Karpas-422 (cell line): ENCODE measurements around the gene DACT3. TPM values are rescaled to one million over a fixed set of nuclear protein-coding genes. Genes with fewer than 3 reads are reported as not detected.

Experiments
- DNase-seq: peaks from one replicate; pipeline ENCODE4 v3.0.0-alpha.2; 2015
- H2AFZ ChIP-seq: fragments of 200-600 bp; sonication (generic); 2 replicates; pipeline ENCODE4 v1.6.1; 2014; ENCODE audit warnings: antibody characterized with exemption, low read length, mixed read lengths
- H3K27ac ChIP-seq: fragments of 200-600 bp; sonication (generic); 2 replicates; pipeline ENCODE4 v1.5.1; 2014; ENCODE audit warnings: mild to moderate bottlenecking, low read length, moderate library complexity
- H3K27me3 ChIP-seq: fragments of 200-600 bp; sonication (generic); 2 replicates; pipeline ENCODE4 v1.6.1; 2014; ENCODE audit warnings: low read length, mixed read lengths
- H3K36me3 ChIP-seq: fragments of 200-600 bp; sonication (generic); 2 replicates; pipeline ENCODE4 v1.6.1; 2014; ENCODE audit warnings: low read length, mixed read lengths; ENCODE audit not compliant: insufficient read depth
- H3K4me1 ChIP-seq: fragments of 200-600 bp; sonication (generic); 2 replicates; pipeline ENCODE4 v1.6.1; 2014; ENCODE audit warnings: mild to moderate bottlenecking, low read length, mixed read lengths
- H3K4me2 ChIP-seq: fragments of 200-600 bp; sonication (generic); 2 replicates; pipeline ENCODE4 v1.6.1; 2014; ENCODE audit warnings: low read length, low read depth, mild to moderate bottlenecking; ENCODE audit not compliant: poor library complexity, severe bottlenecking
- H3K4me3 ChIP-seq: fragments of 200-600 bp; sonication (generic); 2 replicates; pipeline ENCODE4 v1.5.1; 2014; ENCODE audit warnings: mild to moderate bottlenecking, antibody characterized with exemption, low read length, mixed read lengths
- H3K79me2 ChIP-seq: fragments of 200-600 bp; sonication (generic); 2 replicates; pipeline ENCODE4 v1.6.1; 2014; ENCODE audit warnings: mild to moderate bottlenecking, low read length, mixed read lengths
- H3K9ac ChIP-seq: fragments of 200-600 bp; sonication (generic); 2 replicates; pipeline ENCODE4 v1.6.0; 2014; ENCODE audit warnings: low read length
- H3K9me2 ChIP-seq: fragments of 200-600 bp; sonication (generic), shearing (Covaris generic); replicated peaks from 2 replicates; pipeline ENCODE4 v1.6.0; 2014; ENCODE audit warnings: mild to moderate bottlenecking, low read length, moderate library complexity; ENCODE audit not compliant: insufficient read depth
- H3K9me3 ChIP-seq: fragments of 300-700, 200-600 bp; sonication (generic); 2 replicates; pipeline ENCODE4 v1.6.1; 2014; ENCODE audit warnings: low read length, mixed read lengths
- H4K20me1 ChIP-seq: fragments of 200-600 bp; sonication (generic); 2 replicates; pipeline ENCODE4 v1.6.1; 2014; ENCODE audit warnings: mild to moderate bottlenecking, antibody characterized with exemption, low read length, low read depth; ENCODE audit not compliant: insufficient read depth
- total RNA-seq: library from RNA; depleted of rRNA; stranded (reverse); fragments of >200 nt; shearing (Covaris generic); gene quantifications from 2 replicates; pipeline ENCODE4 v1.2.3, GENCODE V29; 2014; ENCODE audit warnings: low replicate concordance; rRNA removed

The DACT3 gene, protein sequence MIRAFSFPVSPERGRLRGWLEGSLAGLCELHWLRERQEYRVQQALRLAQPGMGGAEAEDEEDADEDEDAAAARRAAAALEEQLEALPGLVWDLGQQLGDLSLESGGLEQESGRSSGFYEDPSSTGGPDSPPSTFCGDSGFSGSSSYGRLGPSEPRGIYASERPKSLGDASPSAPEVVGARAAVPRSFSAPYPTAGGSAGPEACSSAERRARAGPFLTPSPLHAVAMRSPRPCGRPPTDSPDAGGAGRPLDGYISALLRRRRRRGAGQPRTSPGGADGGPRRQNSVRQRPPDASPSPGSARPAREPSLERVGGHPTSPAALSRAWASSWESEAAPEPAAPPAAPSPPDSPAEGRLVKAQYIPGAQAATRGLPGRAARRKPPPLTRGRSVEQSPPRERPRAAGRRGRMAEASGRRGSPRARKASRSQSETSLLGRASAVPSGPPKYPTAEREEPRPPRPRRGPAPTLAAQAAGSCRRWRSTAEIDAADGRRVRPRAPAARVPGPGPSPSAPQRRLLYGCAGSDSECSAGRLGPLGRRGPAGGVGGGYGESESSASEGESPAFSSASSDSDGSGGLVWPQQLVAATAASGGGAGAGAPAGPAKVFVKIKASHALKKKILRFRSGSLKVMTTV
- total RNA-seq: 0.14 and 0.19 TPM in 2 replicates

DNA sequence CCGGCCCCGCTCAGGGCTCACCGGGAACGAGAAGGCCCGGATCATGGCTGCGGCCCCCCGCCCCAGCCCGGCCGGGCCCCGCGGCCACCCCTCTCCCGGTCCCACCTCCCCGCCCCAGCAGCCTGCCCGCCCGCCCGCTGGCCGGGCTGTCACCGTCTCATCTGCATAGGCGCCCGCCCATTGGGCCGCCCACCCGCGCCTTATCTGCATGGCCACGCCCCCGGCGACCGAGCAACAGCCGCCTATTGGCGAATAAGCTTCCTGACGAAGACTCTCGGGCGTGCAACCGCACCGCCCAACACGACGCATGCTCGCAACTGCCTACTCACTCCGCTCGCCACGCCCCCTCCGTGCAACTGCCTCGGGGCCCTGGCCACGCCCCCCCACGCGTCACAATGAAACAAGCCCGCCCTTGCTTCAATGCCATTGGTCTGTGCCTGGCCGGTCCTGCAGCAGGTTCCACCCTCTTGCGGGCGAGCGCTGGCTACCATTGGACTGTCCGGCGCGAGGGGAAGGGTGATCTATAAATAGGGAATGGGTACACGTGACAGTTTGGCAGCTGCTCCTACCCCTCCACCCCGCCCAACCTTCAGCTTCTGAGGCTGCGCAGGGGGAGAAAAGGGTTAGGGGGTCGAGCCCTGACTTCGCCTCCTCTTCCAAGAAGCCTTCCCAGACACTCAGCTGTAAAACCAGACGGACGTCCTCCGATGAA is at the start of gene DACT3:
TSS of gene DACT3 (minus strand) at position 163 of the 712 bp plus-strand sequence. CDS start at position 45, 118 bp downstream.
- Histone ChIP-seq H2AFZ (0 out of 2 replicates have a peak within 1 kb of the TSS, but pooled peaks have one; percentile 34), H3K79me2 (no peaks in the 10 kb centered on the region), H3K9ac (peak within 1 kb of the TSS; percentile 53)

DNA sequence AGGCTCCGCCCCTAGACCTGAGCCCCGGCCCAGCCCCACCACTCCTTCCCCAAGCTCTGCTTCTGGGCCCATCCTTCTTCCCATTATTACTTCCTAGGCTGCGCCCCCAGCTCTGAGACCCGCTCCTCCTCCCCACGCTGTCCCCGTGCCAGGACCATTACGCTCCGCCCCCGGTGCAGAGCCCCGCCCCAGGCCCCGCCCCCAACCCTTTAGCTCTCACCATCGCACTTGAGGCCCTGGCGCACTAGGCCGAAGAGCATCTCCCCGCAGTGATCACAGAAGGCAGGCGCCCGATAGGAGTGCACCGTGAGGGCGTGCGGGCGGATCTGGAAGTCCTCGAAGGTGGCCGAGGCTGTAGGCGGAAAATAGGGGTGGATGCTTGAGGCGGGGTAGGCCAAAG is 49.7 kb upstream of the DACT3 start:
- Histone ChIP-seq H3K27me3 (no peaks in the 10 kb centered on the region), H3K36me3 (no peaks in the 10 kb centered on the region; the same call in 1 of the 2 replicates), H4K20me1 (no peaks in the 10 kb centered on the region), H3K79me2 (peaks cover 21% of the 10 kb centered on the region), H3K9me2 (no peaks in the 10 kb centered on the region), H3K4me3 (no peak overlapping the region), H3K27ac (no peak overlapping the region), H3K4me2 (no peak overlapping the region), H2AFZ (no peak overlapping the region), H3K9ac (no peak overlapping the region), H3K4me1 (peaks cover 18% of the 10 kb centered on the region), H3K9me3 (no peaks in the 10 kb centered on the region)
- no peak for DNase-seq

More for the DNA sequence above, at the start of gene DACT3:
- Histone ChIP-seq H3K36me3 (no peaks in the 10 kb centered on the region), H3K4me3 (peak within 1 kb of the TSS; percentile 66), H4K20me1 (no peaks in the 10 kb centered on the region; the same call in 1 of the 2 replicates), H3K9me2 (no peaks in the 10 kb centered on the region), H3K9me3 (no peaks in the 10 kb centered on the region), H3K27me3 (no peaks in the 10 kb centered on the region), H3K4me2 (peak within 1 kb of the TSS; percentile 78), H3K27ac (no peak within 1 kb of the TSS), H3K4me1 (peaks cover 29% of the 10 kb centered on the region)
- DNase-seq: peak; percentile 100

DNA sequence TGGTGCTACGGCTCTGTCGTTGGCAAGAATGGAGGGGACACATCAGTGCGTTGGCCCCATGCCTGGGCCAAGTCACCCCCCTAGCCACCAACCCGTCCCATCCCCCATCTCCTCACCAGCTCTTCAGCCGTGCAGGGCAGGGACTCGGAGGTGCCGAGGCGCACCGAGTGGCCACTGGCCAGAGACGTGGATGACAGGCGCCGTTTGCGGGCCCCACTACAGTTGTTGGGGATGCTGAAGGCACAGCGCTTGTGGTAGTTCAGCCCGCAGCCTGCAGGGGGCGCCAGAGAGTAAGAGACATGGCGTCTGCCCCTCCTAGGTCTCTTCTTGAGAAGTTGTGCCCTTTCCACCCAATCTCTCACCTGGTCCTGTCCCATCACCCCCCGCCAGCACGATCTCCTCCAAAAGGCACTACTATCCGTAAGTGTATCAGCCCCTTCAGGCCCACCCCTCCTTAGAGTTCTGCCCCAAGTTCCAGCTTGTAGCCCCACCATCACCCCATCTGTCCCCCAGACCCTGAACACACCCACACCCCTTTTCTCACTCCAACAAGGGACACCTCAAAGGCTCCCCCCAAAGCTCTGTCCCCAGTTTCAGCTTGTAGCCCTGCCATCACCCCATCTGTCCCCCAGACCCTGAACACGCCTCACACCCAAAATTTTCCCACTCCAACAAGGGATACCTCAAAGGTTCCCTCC is 43.5 kb upstream of the DACT3 start:
- no peaks in the 10 kb centered on the region for H3K9me2 ChIP-seq
- no peaks in the 10 kb centered on the region for H3K9me3 ChIP-seq
- no peaks in the 10 kb centered on the region for H3K27me3 ChIP-seq
- peaks cover 4% of the 10 kb centered on the region; the same call in 1 of the 2 replicates for H3K79me2 ChIP-seq
- H3K4me1 ChIP-seq: no peaks in the 10 kb centered on the region
- no peak overlapping the region for H3K27ac ChIP-seq
- H3K4me3 ChIP-seq: no peak overlapping the region
- no peaks in the 10 kb centered on the region for H4K20me1 ChIP-seq
- peaks cover 18% of the 10 kb centered on the region for H3K36me3 ChIP-seq
- no peak overlapping the region for H3K9ac ChIP-seq
- no peak overlapping the region for H2AFZ ChIP-seq
- peak; percentile 94 for DNase-seq
- H3K4me2 ChIP-seq: no peak overlapping the region

DNA sequence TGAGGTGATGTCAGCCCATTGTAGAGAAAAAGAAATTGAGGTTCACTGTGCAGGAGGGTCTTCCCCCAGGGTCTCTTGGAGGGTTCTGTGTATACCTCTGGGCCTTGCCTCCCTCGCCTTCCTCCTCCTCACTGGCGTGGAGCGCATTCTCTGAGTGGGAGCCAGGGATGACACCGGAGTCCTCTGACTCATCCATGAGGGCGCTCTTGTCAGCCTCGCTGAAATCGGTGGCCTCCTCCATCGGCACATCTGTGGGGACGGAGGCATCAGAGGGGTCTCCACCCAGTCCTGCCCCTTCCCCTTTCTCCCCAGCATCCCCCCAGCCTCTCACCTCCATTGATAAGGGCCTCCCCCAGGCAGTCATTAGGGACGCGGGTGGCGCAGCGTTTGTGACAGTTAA is 39.7 kb upstream of the DACT3 start:
- H3K9me3 ChIP-seq: no peaks in the 10 kb centered on the region
- no peak overlapping the region for H3K4me2 ChIP-seq
- no peaks in the 10 kb centered on the region for H3K27me3 ChIP-seq
- H3K4me1 ChIP-seq: no peaks in the 10 kb centered on the region
- DNase-seq: no peak
- peaks cover 4% of the 10 kb centered on the region; the same call in 1 of the 2 replicates for H3K79me2 ChIP-seq
- no peak overlapping the region for H2AFZ ChIP-seq
- no peaks in the 10 kb centered on the region for H4K20me1 ChIP-seq
- no peak overlapping the region for H3K27ac ChIP-seq
- H3K9ac ChIP-seq: no peak overlapping the region
- H3K9me2 ChIP-seq: no peaks in the 10 kb centered on the region
- no peak overlapping the region for H3K4me3 ChIP-seq
- peaks cover 43% of the 10 kb centered on the region for H3K36me3 ChIP-seq

DNA sequence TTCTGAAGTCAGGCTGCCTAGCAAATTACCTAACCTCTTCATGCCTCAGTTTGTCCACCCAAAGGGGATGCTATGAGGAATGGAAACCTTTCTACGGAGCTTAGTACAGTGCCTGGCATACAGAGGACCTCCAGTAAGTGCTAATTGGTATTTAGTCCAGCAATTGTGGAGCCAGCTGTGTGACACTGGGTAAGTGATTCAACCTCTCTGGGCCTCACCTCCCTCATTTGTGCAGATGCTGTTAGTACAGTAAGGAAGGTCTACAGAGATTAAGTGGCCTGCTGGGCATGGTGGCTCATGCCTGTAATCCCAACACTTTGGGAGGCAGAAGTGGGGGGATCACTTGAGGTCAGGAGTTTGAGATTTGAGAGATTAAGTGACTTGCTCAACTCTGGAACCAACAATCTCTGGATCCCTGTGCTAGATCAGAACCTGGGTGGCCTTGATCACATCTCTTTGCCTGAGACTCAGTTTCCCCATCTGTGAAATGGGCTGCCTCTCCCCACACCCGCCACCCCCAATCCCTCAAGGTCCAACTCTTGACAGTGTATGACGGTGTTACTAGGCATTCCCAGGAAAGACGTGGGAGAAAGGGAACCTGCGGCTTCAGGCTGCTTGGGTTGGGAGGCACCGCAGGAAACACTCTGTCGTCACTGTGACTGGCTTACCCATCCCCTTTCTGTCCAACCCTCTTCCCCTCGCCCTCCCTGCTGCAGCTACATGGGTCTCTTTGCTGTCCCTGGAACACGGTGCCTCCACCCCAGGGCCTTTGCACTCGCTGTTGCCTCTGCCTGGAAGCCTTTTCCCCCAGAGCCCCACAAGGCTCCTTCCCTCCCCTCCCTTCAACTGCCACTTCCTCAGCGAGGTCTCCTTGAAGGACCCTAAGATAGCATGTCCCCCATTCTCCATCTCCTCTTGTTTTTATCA is 37.7 kb upstream of the DACT3 start:
- Histone ChIP-seq H3K27me3 (no peaks in the 10 kb centered on the region), H4K20me1 (no peaks in the 10 kb centered on the region), H3K4me1 (no peaks in the 10 kb centered on the region), H3K4me2 (no peak overlapping the region), H3K9ac (no peak overlapping the region), H3K36me3 (peaks cover 42% of the 10 kb centered on the region), H3K27ac (no peak overlapping the region), H3K79me2 (no peaks in the 10 kb centered on the region), H2AFZ (no peak overlapping the region), H3K9me3 (no peaks in the 10 kb centered on the region), H3K4me3 (no peak overlapping the region), H3K9me2 (no peaks in the 10 kb centered on the region)
- no peak for DNase-seq

DNA sequence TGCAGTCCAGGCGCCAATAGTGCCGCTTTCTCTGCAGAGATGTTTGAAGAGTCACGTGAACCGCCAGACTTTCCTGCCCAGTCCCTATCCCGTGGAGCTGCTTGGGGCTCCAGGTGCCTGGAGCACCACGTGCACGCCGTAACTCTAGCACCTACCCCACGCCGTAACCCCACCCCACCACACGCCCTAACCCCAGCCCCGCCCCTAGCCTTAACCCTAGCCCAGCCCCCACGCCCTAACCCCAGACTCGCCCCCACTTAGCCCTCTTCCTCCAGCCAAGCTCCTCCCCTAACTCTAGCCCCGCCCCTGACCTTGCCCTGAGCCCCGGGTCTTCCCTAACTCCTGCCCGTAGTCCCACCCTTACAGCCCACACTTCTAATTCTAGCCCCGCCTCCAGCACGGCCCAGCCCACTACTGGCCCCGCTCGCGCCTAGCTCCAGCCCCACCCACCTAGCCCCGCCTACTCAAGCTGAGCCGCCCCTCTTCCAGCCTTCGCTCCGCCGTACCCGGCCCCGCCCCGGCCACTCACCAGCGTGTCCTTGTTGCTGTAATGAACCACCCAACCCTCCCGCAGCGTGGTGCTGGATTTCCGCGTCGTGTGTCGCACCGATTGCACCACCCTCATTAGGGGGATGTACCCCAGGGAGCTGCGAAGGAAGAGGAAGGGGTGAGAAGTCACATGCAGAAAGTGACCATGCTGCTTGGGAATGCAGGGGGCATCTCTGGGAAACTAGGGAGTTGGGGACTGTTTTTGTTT is 36.4 kb upstream of the DACT3 start:
- H3K9me3 ChIP-seq: no peaks in the 10 kb centered on the region
- H3K9ac ChIP-seq: no peak overlapping the region
- H3K27me3 ChIP-seq: no peaks in the 10 kb centered on the region
- H3K4me2 ChIP-seq: no peak overlapping the region
- DNase-seq: peak; percentile 63
- no peaks in the 10 kb centered on the region for H4K20me1 ChIP-seq
- H3K79me2 ChIP-seq: no peaks in the 10 kb centered on the region
- H3K27ac ChIP-seq: no peak overlapping the region
- H3K36me3 ChIP-seq: peaks cover 48% of the 10 kb centered on the region
- H3K4me1 ChIP-seq: no peaks in the 10 kb centered on the region
- H3K9me2 ChIP-seq: no peaks in the 10 kb centered on the region
- H2AFZ ChIP-seq: no peak overlapping the region
- H3K4me3 ChIP-seq: no peak overlapping the region

DNA sequence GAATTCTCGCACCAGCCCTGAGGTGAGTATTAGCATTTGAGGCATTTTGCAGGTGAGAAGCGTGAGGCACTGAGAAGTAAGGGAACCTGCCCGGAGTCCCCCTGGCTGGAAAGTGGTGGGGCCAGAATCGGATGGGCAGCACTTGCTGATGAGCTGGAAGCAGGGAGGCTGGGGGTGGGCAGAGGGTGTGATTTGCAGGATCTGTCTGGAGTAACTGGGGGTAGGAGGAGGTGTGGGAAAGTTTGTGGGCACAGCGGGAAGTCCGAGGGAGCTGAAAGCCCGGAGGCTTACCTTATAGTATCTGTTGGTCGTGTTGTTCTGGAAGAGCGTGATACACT is 35.9 kb upstream of the DACT3 start:
- Histone ChIP-seq H3K79me2 (no peaks in the 10 kb centered on the region), H3K4me3 (no peak overlapping the region), H3K9me3 (no peaks in the 10 kb centered on the region), H3K27ac (no peak overlapping the region), H3K4me1 (no peaks in the 10 kb centered on the region), H3K36me3 (peaks cover 54% of the 10 kb centered on the region), H3K9me2 (no peaks in the 10 kb centered on the region), H3K27me3 (no peaks in the 10 kb centered on the region), H3K9ac (no peak overlapping the region), H2AFZ (no peak overlapping the region), H4K20me1 (no peaks in the 10 kb centered on the region), H3K4me2 (no peak overlapping the region)
- DNase-seq: no peak
